H1 (cell line): ENCODE measurements around the gene ZBTB48. TPM values are rescaled to one million over a fixed set of nuclear protein-coding genes. Genes with fewer than 3 reads are reported as not detected.

Experiments
- BCL11A ChIP-seq, 2 experiments: IDR thresholded peaks; one replicate each; pipeline ENCODE4 v1.6.1; 2011; ENCODE audit warnings: low read depth in 2 of 2, low read length in 2 of 2, mild to moderate bottlenecking in 2 of 2
- CBX5 ChIP-seq: fragments of 300-800, 300-1000 bp; sonication (generic); IDR thresholded peaks from 2 replicates; pipeline ENCODE4 v1.7.1; 2016; ENCODE audit warnings: antibody characterized with exemption, low read length, low read depth
- HDAC6 ChIP-seq: IDR thresholded peaks from one replicate; pipeline ENCODE4 v1.7.1; 2012; ENCODE audit warnings: low read depth, mild to moderate bottlenecking, inconsistent platforms, low read length, moderate library complexity
- KDM5A ChIP-seq: fragments of 200-600 bp; IDR thresholded peaks from 2 replicates; pipeline ENCODE4 v1.7.1; 2012; ENCODE audit warnings: mild to moderate bottlenecking, low read length, inconsistent platforms, mixed read lengths
- SIX5 ChIP-seq: IDR thresholded peaks from 2 replicates; pipeline ENCODE4 v1.6.1; 2011; ENCODE audit warnings: mild to moderate bottlenecking, low read depth, low read length
- TBP ChIP-seq: IDR thresholded peaks from 2 replicates; pipeline ENCODE4 v1.6.1; 2011; ENCODE audit warnings: low read depth, low read length, improper control_type of control experiment
- polyA plus RNA-seq, 7 experiments: library from polyadenylated mRNA; depleted of rRNA in 3 of 7; stranded (reverse) in 5 of 7; unstranded in 2 of 7; fragments of >200 nt in 5 of 7; fragments of 200-250 nt in 2 of 7; gene quantifications; 1 replicate in 5 of 7; 2 replicates in 1 of 7; 4 replicates in 1 of 7; pipeline versions ENCODE4 v1.2.1 to v1.2.3, GENCODE V29; 2011 to 2013; ENCODE audit warnings: missing spikeins in 2 of 7, mixed read lengths in 2 of 7
- total RNA-seq: library from RNA; stranded (reverse); fragmentation: NEBNext Ultra II Directional; extraction: Animal tissue kit (Norgen Biotek cat#: 25700); gene quantifications from 2 replicates; pipeline ENCODE4 v1.2.1, GENCODE V29; 2021
- TF ChIP-seq, protein P1 (sequence below): fragments of 300-600 bp; sonication (generic); IDR thresholded peaks from 2 replicates; pipeline ENCODE4 v1.7.1; 2012; ENCODE audit warnings: low read length, moderate library complexity, mild to moderate bottlenecking, inconsistent platforms; ENCODE audit not compliant: insufficient replicate concordance

Gene ZBTB48
- total and polyA plus RNA-seq, 2 of the 8 experiments (the other 6 are each of a cell fraction or from before 2014, with no cell fraction given), result 28.2 to 28.8 TPM

- TF ChIP-seq, protein P1, sequence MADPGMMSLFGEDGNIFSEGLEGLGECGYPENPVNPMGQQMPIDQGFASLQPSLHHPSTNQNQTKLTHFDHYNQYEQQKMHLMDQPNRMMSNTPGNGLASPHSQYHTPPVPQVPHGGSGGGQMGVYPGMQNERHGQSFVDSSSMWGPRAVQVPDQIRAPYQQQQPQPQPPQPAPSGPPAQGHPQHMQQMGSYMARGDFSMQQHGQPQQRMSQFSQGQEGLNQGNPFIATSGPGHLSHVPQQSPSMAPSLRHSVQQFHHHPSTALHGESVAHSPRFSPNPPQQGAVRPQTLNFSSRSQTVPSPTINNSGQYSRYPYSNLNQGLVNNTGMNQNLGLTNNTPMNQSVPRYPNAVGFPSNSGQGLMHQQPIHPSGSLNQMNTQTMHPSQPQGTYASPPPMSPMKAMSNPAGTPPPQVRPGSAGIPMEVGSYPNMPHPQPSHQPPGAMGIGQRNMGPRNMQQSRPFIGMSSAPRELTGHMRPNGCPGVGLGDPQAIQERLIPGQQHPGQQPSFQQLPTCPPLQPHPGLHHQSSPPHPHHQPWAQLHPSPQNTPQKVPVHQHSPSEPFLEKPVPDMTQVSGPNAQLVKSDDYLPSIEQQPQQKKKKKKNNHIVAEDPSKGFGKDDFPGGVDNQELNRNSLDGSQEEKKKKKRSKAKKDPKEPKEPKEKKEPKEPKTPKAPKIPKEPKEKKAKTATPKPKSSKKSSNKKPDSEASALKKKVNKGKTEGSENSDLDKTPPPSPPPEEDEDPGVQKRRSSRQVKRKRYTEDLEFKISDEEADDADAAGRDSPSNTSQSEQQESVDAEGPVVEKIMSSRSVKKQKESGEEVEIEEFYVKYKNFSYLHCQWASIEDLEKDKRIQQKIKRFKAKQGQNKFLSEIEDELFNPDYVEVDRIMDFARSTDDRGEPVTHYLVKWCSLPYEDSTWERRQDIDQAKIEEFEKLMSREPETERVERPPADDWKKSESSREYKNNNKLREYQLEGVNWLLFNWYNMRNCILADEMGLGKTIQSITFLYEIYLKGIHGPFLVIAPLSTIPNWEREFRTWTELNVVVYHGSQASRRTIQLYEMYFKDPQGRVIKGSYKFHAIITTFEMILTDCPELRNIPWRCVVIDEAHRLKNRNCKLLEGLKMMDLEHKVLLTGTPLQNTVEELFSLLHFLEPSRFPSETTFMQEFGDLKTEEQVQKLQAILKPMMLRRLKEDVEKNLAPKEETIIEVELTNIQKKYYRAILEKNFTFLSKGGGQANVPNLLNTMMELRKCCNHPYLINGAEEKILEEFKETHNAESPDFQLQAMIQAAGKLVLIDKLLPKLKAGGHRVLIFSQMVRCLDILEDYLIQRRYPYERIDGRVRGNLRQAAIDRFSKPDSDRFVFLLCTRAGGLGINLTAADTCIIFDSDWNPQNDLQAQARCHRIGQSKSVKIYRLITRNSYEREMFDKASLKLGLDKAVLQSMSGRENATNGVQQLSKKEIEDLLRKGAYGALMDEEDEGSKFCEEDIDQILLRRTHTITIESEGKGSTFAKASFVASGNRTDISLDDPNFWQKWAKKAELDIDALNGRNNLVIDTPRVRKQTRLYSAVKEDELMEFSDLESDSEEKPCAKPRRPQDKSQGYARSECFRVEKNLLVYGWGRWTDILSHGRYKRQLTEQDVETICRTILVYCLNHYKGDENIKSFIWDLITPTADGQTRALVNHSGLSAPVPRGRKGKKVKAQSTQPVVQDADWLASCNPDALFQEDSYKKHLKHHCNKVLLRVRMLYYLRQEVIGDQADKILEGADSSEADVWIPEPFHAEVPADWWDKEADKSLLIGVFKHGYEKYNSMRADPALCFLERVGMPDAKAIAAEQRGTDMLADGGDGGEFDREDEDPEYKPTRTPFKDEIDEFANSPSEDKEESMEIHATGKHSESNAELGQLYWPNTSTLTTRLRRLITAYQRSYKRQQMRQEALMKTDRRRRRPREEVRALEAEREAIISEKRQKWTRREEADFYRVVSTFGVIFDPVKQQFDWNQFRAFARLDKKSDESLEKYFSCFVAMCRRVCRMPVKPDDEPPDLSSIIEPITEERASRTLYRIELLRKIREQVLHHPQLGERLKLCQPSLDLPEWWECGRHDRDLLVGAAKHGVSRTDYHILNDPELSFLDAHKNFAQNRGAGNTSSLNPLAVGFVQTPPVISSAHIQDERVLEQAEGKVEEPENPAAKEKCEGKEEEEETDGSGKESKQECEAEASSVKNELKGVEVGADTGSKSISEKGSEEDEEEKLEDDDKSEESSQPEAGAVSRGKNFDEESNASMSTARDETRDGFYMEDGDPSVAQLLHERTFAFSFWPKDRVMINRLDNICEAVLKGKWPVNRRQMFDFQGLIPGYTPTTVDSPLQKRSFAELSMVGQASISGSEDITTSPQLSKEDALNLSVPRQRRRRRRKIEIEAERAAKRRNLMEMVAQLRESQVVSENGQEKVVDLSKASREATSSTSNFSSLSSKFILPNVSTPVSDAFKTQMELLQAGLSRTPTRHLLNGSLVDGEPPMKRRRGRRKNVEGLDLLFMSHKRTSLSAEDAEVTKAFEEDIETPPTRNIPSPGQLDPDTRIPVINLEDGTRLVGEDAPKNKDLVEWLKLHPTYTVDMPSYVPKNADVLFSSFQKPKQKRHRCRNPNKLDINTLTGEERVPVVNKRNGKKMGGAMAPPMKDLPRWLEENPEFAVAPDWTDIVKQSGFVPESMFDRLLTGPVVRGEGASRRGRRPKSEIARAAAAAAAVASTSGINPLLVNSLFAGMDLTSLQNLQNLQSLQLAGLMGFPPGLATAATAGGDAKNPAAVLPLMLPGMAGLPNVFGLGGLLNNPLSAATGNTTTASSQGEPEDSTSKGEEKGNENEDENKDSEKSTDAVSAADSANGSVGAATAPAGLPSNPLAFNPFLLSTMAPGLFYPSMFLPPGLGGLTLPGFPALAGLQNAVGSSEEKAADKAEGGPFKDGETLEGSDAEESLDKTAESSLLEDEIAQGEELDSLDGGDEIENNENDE, result no peak
- TF ChIP-seq HDAC6 (no peak), SIX5 (no peak), CBX5 (no peak), KDM5A (no peak), TBP (no peak), BCL11A (IDR thresholded peaks at IDR 0.05; ENCODE audit: low read depth in 2 of 2, low read length in 2 of 2) (no peak)
These were observed 41.9 kb downstream of the ZBTB48 start (continued) for GRCh38 chr1:6621429-6622391.
